NCI-H2227 (cell line): ENCODE measurements around the gene TBC1D2B.
A peak's percentile ranks its signal among the peaks of the same experiment; 100 is the strongest.

Source experiments
- DNase-seq: peaks from one replicate; lab custom pipeline; 2025; ENCODE audit not compliant: unreplicated experiment; lab: John Stamatoyannopoulos, UW

The TBC1D2B gene

GRCh38 chr15:78073046-78073787 is 4.3 kb downstream of the TBC1D2B start:
- DNase-seq: no peak

DNA sequence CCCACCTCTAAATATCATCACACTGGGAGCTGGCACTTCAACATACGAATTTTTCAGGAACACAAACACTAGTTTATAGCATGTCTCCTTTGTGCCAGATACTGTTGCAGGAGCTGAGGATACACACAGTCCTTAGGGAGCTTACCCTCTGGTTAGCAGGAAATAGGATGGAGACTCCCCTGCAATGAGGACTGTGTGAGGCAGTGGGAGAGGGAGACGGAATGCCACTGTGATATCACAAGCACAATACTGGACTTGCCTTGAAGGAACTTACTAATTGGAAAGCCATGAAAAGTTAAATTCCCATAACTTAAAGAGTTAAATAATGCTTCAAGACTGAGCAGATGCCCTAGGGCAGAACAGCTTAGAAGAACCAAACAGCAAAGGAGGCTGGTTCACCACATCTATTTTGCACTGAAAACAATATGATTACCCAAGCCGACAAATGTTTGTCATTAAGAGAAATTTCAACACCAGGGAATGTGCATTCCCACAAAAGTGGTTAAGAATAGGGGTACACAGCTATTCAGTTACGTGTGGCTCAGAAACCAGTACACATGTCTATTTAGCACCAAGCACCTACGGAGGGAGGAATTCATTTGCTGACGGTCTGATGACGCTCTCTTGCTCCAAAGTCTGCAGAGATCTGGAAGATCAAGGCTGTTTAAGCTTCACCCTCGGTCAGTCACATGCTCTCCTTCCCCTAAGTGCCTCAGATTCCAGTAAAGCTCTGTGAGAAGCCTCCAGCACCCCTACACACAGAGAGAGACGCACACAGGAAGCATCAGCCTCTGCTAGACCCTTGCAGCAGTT is 5.2 kb downstream of the TBC1D2B start:
- DNase-seq: no peak

DNA sequence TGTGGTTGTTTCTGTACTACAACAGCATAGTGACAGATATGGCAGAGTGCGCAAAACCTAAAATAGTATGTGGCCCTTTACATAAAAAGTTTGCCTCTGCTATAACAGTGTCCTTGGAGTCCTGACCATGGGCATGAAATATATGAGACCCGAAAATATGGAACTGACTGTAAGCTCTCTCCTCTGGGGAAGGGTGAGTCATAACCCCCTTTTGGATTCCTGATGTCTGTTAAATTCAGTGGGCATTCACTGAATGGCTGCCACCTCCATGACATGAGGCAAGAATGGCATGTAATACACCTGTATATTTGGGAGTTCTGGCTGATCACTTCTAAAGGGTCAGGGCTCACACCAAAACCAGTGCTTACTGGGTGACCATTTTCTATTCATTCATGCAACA is 6.1 kb downstream of the TBC1D2B start:
- no peak for DNase-seq

DNA sequence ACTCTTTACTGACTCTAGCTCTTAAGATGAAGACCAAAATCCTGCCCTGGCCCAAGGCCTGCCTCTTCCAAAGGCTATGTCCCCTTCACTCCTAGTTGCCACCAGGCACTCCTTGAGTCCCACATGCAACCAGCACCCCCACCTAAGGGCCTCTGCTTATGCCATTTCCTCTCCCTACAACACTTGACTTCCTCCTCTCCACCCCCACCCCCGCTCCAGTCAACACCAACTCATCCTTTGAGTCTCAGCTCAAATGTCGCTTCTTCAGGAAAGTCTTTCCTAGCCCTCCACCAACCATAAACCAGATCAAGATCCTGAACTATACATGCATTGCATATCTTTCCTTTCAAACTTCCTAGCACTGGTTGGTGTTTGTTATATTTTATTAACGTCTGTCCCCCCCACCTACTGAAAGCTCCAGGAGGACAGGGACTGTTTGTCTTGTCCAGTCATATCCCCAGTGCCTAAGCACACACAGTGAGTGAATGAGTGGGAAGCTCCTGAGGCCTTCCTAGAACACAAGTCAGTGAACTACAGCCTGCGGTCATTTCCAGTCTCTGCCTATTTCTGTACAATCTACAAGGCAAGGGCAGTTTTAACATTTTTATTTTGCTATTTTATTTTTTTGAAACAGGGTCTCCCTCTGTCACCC is 7.3 kb downstream of the TBC1D2B start:
- DNase-seq: no peak

DNA sequence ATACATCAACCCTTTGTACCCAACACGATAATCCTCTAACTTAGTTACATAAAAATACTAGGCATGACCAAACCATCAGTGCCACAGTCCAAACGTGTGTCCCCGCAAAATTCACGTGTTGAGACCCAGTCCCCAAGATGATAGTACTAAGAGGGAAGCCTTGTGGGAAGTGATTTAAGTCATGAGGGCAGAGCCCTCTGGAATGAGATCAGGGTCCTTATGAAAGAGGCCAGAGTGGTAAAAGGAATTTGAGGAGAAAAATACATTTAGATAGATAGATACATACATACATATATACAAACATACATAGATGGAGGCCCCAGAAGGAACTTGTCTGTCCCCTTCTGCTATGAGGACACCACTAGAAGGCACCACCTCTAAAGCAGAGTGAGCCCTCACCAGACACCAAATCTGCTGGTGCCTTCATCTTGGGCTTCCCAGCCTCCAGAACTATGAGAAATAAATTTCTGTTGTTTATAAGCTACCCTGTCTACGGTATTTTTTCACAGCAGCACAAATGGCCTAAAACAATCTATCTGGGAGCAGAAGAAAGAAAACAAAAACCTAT is 8.0 kb downstream of the TBC1D2B start:
- no peak for DNase-seq

DNA sequence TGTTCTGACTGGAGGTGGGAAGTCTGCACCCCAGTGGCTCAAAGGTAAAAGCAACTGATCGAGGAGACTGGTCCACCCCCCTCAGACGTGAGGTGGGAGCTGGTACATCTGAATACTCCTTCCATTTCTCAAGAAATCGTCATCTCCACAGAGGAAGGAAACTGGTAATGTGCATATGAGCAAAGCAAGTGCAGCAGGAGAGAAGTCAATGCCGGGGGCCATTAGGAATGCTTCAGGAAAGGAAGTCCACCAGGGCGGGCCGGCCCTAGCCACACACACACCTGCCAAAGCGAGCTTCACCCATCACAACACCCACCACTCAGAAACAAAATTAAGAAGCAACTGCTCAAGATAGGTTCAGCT is 8.5 kb downstream of the TBC1D2B start:
- DNase-seq: no peak

DNA sequence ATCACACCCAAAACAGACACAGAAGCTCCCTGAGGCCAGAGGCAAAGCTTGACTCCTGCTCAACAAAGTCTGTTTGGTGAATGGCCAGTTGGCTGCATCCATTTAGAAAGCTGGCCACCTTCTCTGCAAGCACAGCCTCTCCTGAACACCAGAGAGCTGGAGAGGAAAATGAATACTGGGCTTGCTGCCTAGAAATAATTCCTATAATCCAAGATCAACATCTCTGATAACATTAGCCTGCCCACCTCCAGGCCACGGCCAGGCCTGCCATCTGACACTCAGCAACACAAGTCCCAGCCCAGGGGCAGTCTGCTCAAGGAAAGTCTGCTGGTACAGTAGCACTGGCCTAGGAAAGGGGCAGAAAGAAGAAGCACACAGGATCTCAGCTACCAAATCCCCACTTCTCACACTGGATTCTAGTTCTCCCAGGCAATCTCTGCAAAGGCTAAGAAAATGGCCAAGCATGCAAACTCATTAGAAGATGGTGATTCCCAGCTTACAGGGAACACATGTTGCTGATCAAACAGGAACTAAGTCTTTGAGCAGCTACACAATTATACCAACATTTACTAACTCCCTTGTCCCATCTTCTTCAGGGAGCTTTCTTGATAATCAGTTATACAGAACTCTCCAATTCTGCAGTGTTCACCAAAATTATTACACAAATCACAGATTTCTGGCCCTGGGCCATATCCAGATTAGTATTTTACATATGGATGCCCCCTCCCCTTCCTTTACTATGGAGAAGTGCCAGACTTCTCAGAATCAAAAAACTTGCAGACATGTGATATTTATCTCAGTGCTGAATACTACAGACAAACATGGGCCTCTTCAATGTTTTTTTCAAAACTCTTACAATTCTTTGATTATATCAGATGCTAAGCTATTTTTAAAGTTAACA is 9.9 kb downstream of the TBC1D2B start:
- no peak for DNase-seq

DNA sequence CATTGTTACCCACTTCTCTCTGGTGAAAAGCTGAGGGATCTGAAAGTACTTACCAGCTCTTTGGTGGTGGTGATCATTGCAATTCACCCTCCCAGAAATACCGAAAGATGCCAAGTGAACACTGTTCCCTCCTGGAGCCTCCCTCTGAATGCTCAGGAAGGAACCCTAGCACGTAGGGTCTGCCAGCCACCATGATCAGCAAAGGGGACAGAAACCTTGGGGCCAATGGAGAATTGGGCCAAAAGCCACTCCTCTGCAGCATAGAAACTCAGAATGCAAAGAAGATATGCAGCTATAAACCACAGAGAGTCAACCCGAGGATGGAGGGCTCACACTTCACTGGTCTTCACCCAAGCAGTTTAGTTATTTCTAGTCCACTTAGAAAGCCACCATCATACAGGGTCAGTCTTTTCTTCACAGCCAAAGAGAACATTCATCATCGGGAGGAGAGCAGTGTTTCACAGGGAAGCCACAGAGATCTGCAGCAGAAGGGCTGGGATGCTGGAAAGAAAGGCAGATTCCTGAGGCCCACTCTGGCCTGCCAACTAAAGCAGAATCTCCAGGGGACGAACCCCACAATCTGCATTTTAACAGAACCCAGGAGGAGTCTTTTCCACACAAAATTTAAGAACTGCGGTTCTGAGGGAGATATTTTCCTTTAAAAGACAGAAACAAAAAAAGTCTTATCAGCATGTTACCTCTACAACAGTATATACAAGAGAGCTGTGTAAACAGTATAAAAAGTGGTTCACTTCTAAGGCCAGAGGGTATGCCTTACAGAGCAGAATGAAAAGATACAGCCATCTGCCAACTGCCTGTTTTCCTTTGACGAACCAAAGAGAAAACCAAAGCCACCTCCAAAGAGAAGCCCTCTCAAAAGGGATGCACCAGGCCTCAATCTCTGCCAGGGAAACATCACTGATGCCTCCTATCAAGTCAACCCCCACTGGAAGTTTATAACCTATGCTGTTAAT is 11.3 kb downstream of the TBC1D2B start:
- no peak for DNase-seq

DNA sequence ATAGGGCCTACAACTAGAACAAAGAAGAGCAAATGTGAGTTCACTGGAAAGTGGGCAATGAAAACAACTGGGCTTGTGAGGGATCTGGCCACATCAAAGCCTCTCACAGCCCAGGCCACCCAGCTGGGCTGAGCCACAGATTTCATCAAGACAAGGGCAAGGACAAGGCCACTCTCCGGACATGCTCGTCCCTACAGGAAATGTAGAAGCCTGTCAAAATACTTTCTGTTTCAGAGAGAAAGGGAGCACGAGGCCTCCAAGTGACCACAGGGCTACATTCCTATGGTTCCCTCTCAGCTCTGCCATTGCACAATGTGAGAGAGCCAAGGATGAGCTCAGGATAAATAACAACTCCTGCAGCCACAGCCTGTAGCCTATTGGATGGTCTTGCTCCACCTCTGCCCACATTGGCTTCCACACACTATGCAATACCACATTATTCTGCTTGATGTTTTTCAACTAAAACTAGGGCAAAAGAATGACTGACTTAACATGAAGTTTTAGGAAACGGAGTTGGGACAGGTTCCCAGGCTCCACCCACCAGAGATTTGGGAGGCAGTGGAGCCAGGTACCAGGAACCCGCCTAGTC is 12.1 kb downstream of the TBC1D2B start:
- DNase-seq: no peak

- DNase-seq: no peak
Measured at GRCh38 chr15:78064544-78064943, 13.0 kb downstream of the TBC1D2B start.

DNA sequence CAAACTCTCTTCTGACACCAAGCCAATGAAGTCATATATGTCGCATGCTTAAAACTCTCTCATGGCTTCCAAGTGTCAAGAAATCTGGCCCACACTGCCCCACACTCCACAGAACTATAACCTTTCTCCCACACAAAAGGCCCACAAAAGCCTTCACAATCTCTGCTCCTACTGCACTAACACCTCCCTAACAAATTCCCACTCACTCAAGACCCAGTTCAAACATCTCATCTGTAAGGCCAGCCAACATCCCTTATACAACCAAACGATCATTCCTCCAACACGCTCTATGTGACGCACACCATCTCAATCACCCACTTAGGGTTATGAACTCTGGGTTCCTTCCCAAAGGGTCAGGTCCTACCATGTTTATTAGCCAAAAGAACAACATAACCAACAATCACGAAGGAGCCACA is 13.5 kb downstream of the TBC1D2B start:
- no peak for DNase-seq

DNA sequence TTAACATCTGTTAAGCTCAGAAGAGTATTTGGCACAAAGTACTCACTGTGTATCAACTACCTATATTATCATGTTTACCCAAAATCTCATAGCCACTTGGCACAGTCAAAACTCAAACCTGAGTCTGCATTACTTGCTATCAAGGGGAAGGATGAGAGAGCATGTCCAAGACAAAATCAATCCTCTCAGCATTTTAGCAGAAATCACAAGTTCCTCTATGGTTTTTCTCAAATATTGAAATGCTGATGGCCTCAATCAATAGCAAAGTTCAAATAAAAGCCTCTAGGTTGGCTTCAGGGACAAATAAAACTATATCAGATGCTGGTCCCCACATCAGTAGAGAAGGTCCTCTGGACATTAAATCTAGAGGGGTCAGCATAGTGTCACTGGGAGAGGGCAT is 14.3 kb downstream of the TBC1D2B start:
- DNase-seq: no peak

DNA sequence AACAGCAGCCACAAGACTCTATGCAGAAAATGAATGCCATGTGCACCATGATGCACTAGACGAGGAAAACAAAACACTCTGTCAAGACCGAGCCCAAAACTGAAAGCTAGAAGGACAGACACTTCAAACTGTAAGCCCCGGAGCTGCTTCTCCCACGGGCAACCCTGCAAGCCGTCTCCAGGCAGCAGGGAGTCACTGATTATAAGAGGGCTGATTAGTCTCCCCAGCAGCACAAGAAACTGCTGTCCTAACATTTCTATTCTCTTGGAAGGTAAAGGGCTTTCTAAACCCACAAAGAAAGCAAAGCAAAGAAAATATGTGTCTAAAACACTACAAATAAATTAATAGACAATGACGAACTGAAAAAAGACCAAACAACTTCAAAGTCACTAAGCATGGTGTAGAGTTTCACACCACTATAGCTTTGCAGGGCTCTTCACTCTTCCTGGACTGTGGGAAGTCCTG is 15.5 kb downstream of the TBC1D2B start:
- peak; percentile 9 for DNase-seq

GRCh38 chr15:78060232-78060631 is 17.3 kb downstream of the TBC1D2B start:
- DNase-seq: no peak

GRCh38 chr15:78059110-78059839 is 18.2 kb downstream of the TBC1D2B start:
- DNase-seq: no peak

DNA sequence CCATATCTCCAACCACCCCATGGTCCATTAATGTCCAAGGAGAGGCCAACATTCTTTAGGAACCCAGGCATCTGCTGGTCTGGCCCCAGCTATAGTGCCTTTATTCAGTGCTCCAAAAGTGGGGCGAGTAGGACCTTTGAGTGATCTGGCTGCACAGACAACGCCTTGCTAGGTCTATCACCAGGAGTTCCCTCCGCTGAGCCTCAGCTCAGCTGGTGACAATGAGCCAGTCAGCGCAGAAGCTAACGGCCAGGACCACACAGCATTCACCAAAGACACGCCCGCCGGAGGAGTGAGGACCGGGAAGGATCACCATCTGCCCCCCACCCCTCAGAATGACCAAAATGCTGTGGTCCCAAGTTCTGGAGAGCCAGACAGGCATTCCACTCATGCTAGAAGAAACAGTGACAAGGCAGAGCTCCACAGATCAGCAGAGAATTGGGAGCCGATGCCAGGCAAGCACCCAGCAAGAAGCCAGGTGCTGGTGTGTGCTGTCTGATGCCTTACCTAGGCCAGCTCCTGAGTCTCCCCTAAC is 19.0 kb downstream of the TBC1D2B start:
- DNase-seq: no peak

GRCh38 chr15:78057803-78058202 is 19.7 kb downstream of the TBC1D2B start:
- DNase-seq: no peak

- DNase-seq: no peak
Measured at GRCh38 chr15:78056714-78057269, 20.7 kb downstream of the TBC1D2B start.
